ENCODE results near the gene NMNAT1.

- TF ChIP-seq, protein P1, sequence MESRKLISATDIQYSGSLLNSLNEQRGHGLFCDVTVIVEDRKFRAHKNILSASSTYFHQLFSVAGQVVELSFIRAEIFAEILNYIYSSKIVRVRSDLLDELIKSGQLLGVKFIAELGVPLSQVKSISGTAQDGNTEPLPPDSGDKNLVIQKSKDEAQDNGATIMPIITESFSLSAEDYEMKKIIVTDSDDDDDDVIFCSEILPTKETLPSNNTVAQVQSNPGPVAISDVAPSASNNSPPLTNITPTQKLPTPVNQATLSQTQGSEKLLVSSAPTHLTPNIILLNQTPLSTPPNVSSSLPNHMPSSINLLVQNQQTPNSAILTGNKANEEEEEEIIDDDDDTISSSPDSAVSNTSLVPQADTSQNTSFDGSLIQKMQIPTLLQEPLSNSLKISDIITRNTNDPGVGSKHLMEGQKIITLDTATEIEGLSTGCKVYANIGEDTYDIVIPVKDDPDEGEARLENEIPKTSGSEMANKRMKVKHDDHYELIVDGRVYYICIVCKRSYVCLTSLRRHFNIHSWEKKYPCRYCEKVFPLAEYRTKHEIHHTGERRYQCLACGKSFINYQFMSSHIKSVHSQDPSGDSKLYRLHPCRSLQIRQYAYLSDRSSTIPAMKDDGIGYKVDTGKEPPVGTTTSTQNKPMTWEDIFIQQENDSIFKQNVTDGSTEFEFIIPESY (IDR thresholded peaks at IDR 0.05; ENCODE audit: extremely low read depth, insufficient replicate concordance, low read length) = no peak
- TF ChIP-seq, protein P2, sequence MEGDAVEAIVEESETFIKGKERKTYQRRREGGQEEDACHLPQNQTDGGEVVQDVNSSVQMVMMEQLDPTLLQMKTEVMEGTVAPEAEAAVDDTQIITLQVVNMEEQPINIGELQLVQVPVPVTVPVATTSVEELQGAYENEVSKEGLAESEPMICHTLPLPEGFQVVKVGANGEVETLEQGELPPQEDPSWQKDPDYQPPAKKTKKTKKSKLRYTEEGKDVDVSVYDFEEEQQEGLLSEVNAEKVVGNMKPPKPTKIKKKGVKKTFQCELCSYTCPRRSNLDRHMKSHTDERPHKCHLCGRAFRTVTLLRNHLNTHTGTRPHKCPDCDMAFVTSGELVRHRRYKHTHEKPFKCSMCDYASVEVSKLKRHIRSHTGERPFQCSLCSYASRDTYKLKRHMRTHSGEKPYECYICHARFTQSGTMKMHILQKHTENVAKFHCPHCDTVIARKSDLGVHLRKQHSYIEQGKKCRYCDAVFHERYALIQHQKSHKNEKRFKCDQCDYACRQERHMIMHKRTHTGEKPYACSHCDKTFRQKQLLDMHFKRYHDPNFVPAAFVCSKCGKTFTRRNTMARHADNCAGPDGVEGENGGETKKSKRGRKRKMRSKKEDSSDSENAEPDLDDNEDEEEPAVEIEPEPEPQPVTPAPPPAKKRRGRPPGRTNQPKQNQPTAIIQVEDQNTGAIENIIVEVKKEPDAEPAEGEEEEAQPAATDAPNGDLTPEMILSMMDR (IDR thresholded peaks at IDR 0.05 in 2 of 3, conservative IDR thresholded peaks at IDR 0.05 in 1 of 3; ENCODE audit: borderline replicate concordance in 1 of 3, insufficient read depth in 1 of 3, low read depth in 2 of 3, low read length in 2 of 3) = no peak
- TF ChIP-seq POLR2AphosphoS5 (IDR thresholded peaks at IDR 0.05; ENCODE audit: low read depth, low read length) (no peak), POLR2A (IDR thresholded peaks at IDR 0.05; ENCODE audit: borderline replicate concordance, extremely low read depth, insufficient read depth, insufficient read length) (no peak), EZH2phosphoT487 (IDR thresholded peaks at IDR 0.05; ENCODE audit: borderline replicate concordance) (no peak), TCF7L2 (IDR thresholded peaks at IDR 0.05; ENCODE audit: borderline replicate concordance, extremely low read depth, insufficient read depth, insufficient read length) (no peak)
These were observed 50.3 kb downstream of the NMNAT1 start for GRCh38 chr1:9993561-9994075.

Measured in HCT116 (cell line).